Limb (tissue), 2 donors: ENCODE measurements around the gene TAF7.
A peak's percentile ranks its signal among the peaks of the same experiment; 100 is the strongest.
"Not testable (repeated sequence)": the region's sequence is repeated elsewhere in the genome, so short reads cannot be mapped to it uniquely, and the experiment has no call there.

Source experiments
- DNase-seq, 2 donors: peaks; one replicate each; pipeline ENCODE4 v3.0.0-alpha.2; 2016; ENCODE audit errors: extremely low spot score in 2 of 2

The TAF7 gene

GRCh38 chr5:141320225-141321169 lies at the start of gene TAF7:
TAF7 (minus strand) TSS chr5:141320784; CDS start chr5:141320044, 740 bp downstream.
- DNase-seq: peak; percentile 90 to 95

GRCh38 chr5:141366016-141366896 lies 45.7 kb upstream of the TAF7 start:
- no peak for DNase-seq

- no peak for DNase-seq
These were observed 43.5 kb upstream of the TAF7 start, which contains the start of gene PCDHGA5 for GRCh38 chr5:141363952-141364660. PCDHGA5 (plus strand) TSS chr5:141364162; CDS start chr5:141364331, 169 bp downstream.

GRCh38 chr5:141362719-141363118 lies 42.1 kb upstream of the TAF7 start:
- DNase-seq: no peak

GRCh38 chr5:141360685-141361084 lies 40.1 kb upstream of the TAF7 start:
- no peak for DNase-seq

GRCh38 chr5:141359790-141360426 lies 39.3 kb upstream of the TAF7 start, which contains the start of gene PCDHGB2:
PCDHGB2 (plus strand) TSS chr5:141359994; CDS start chr5:141360136, 142 bp downstream.
- DNase-seq: no peak

- DNase-seq: no peak
These were observed 36.4 kb upstream of the TAF7 start for GRCh38 chr5:141356950-141357349.

- DNase-seq: no peak
These were observed 35.5 kb upstream of the TAF7 start for GRCh38 chr5:141356133-141356532.

- no peak for DNase-seq
These were observed 35.1 kb upstream of the TAF7 start for GRCh38 chr5:141355641-141356040.

GRCh38 chr5:141354900-141355469 lies 34.4 kb upstream of the TAF7 start, which contains the start of gene PCDHGA4:
PCDHGA4 (plus strand) TSS chr5:141355021; CDS start chr5:141355108, 87 bp downstream.
- DNase-seq: no peak

GRCh38 chr5:141351591-141351990 lies 31.0 kb upstream of the TAF7 start:
- DNase-seq: no peak

GRCh38 chr5:141349917-141350619 lies 29.5 kb upstream of the TAF7 start, which contains the start of gene PCDHGB1:
PCDHGB1 (plus strand) TSS chr5:141350099; CDS start chr5:141350261, 162 bp downstream.
- no peak for DNase-seq

GRCh38 chr5:141346017-141346416 lies 25.4 kb upstream of the TAF7 start:
- not testable (repeated sequence) for DNase-seq

GRCh38 chr5:141345327-141345726 lies 24.7 kb upstream of the TAF7 start:
- DNase-seq: no peak

GRCh38 chr5:141343953-141344463 lies 23.4 kb upstream of the TAF7 start:
- DNase-seq: no peak

GRCh38 chr5:141343242-141343952 lies 22.8 kb upstream of the TAF7 start, which contains the start of gene PCDHGA3:
PCDHGA3 (plus strand) TSS chr5:141343829; CDS start chr5:141344034, 205 bp downstream.
- peak in 1 of 2 donors; percentile 7 for DNase-seq

GRCh38 chr5:141342773-141343172 lies 22.2 kb upstream of the TAF7 start:
- DNase-seq: no peak

GRCh38 chr5:141340781-141341354 lies 20.3 kb upstream of the TAF7 start:
- DNase-seq: not testable (repeated sequence)
